Measurements from ENCODE around the gene ZNF511.

The ZNF511 gene

GRCh38 chr10:133275684-133276092 is 33.0 kb upstream of the ZNF511 start:
- DNase-seq, result no peak

GRCh38 chr10:133276100-133276434 is 32.6 kb upstream of the ZNF511 start:
- DNase-seq, result no peak

DNA sequence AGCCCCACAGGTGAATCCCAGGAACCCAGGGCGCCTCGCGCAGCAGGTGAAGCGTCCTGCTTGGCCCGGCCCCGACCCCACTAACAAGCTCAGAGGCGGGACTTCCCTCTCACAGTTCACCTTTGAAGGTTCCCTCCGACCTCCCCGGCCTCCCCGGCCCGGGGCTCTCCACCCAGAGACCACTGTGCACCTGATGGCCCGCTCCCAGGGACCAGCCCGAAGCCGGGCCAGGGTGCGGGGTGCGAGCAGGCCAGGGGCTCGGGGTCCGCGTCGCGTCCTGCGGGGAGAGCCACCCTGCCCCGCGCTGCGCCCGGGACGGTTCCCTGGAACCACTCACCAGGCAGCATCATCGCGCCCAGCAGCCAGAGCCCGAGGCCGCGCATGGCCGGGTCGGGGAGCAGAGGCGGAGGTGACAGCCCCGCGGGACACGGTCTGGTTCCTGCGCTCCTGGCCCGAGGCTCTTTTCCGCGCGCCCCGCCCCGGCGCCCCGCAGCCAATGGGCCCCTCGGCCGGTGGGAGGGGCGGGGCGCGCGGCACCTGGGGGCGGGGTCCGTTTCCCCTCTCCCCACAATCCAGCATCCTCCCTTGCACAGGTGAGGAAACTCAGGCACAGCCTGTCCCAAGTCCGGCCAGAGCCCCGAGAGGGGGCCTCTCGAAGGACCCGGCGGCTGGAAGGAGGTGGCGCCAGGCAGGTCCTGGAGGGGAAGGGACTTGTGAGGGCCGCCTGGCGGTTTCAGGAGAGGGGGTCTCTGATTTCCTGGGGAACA is 32.1 kb upstream of the ZNF511 start, which contains the start of gene ADAM8:
ADAM8 (minus strand) TSS at position 434 of the 767 bp plus-strand sequence; CDS start at position 383, 51 bp downstream.
- no peak for DNase-seq

DNA sequence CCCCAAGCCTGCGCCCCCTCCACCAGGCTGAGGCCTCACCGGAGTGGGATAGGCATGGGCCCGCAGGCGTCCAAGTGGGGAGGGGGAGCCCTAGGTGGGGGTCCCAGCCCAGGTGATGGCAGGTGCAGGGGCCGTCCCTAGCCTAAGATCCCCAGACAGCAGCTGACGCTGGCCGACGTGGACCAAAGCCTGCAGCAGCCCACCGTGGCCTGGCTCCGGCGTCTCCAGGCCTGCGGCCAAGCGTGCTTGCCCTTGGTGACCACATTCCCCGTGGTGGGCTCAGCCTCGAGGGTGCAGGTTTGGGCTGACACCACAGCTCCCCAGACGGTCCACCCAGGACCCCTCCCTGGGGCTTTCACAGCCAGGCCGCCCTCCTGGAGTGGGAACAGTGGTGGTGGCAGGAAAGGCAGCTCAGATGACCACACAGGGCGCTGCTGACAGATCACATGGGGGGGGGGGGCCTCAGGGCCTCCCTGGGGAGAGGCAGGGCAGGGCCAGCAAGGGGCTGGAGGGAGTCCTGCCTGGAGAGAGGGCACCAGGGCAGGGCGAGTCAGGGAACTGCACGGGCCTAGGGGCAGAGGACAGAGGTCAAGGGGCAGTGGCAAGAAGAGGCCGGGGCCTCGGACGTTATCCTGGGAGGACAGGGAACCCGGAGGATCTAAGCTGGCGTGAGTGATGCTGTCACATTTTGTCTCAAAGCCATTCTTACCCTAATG is 31.3 kb upstream of the ZNF511 start:
- no peak for DNase-seq

DNA sequence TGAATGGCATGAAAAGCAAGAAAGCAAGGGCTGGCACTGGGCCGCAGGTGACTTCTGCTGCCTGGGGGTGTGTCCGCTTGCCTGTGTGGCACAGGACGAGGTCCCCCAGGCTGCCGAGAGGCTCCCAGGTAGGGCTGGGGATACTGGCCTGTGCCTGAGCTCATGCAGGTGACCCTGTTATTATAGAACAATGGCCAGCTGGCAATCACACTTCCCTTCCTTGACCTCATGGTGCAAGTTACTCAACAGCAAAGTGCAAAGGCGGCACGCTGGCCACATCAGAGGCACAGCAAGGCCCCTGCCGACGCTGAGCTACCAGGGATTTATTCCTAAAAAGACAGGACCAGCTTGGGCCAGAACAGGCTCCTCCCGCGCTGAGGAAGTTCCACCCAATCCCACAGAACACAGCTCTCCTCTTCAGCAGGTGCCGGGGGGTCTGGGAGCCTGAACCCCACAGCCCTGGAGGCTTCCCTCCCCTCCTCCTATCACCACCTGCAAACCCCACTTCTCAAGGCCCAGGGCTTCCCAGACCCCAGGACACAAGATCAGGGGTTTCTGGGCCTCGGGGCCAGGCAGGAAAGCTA is 30.6 kb upstream of the ZNF511 start:
- DNase-seq, result no peak

GRCh38 chr10:133278577-133279265 is 30.0 kb upstream of the ZNF511 start:
- DNase-seq, result no peak

DNA sequence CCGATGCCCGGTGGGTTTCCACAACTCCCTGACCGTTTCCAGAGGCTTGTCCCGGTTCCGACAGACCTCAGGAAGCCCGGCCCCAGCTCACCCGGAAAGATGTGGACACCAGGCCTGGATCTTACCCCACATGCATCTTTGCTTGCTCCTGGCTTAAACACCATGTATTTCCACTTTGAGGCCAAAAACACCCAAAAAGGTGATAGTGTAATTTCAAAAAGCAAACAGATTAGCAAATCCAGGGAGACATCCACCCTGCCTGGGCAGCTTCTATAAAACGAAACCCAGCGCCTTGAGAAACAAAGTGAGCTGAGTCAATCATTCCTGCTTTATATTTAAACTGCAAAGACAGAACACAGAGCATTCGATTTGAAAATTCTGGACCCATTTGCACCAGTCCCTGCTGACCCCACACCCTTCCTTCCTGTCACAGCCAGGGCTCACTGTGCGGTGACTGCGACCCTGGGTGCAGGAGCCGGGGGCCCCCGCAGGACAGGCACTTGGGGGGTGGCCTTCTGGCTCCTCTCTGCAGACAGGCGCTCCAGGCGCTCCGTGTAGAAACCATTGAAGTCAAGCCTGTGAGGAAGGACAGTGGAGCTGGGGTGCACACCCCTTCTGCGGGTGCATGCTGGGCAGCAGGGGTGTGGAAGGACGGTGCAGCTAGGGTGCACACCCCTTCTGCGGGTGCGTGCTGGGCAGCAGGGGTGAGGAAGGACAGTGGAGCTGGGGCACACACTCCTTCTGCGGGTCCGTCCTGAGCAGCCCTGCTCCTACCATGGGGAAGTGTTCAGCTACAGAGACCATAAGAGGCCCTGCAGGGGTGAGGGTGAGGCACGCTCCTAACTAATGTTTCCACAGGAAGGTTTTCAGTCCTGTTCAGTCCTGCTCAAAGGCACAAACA is 29.1 kb upstream of the ZNF511 start:
- no peak for DNase-seq

DNA sequence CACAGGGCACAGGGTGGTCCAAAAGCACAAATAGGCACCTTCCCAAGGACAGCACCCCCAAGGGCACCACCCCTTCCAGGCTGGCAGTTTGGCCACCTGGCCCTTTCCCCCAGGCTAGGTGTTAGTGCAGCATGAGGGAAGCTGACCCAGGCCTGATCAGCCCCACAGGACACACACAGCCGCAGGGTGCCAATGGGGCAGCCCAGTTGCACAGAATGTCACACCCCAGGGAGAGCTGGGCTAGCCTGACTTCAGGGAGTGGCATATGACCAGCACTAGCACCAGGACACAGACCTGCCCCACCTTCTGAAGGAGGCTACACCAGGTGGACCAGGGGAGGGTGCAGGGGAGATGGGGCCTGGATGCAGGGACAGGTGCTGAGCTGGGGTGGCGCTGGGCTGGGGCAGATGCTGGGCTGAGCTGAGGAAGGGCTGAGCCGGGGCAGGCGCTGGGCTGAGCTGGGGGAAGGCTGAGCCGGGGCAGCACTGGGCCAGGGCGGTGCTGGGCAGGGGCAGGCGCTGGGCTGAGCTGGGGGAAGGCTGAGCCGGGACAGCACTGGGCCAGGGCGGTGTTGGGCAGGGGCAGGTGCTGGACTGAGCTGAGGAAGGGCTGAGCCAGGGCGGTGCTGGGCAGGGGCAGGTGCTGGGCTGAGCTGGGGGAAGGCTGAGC is 28.2 kb upstream of the ZNF511 start:
- DNase-seq, result no peak

DNA sequence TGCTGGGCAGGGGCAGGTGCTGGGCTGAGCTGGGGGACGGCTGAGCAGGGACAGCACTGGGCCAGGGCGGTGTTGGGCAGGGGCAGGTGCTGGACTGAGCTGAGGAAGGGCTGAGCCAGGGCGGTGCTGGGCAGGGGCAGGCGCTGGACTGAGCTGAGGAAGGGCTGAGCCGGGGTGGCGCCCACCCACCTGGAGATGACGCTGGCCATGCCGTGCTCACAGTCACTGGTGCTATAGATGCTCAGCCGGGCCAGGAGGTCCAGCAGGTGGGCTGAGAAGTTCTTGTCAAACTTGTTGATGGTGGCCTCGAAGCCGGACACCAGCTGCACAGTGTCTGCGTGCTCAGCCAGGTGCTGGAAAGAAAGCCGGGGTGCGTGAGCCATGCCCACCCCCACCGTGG is 27.6 kb upstream of the ZNF511 start:
- no peak for DNase-seq

DNA sequence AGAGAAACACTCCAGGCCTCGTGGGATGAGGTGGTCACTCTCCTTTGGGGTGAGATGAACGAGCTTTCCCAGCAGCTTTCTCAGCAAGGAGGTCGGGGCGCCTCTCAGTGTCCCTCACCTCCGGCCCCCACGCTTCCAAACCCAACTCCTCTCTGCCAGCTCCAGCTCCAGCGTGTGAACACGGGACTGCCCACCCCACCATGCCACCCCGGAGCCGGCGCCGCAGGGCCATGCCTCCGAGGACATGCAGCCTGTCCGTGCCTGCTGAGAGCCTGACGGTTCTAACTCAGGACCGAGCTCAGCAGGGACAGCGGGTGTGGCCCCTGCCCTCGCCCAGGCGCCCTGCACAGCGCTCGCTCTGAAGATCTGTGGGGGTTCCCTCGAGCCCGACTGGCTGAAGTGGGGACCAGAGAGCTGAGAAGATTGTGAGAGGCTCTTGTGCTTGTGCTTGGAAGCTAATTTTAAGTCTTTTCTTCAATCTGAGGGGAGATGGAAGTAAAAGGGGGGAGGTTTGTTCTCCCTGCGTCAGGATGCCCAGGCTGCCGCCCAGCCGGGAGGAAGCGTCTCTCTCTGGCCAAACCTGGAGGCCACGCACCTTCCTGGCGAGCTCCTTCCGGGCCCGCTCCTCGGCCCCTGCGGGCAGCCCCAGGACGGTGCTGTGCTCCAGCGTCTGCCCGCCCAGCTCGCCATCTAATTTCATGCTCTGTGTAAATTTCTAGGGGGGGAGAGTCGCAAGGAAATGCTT is 26.9 kb upstream of the ZNF511 start:
- no peak for DNase-seq

DNA sequence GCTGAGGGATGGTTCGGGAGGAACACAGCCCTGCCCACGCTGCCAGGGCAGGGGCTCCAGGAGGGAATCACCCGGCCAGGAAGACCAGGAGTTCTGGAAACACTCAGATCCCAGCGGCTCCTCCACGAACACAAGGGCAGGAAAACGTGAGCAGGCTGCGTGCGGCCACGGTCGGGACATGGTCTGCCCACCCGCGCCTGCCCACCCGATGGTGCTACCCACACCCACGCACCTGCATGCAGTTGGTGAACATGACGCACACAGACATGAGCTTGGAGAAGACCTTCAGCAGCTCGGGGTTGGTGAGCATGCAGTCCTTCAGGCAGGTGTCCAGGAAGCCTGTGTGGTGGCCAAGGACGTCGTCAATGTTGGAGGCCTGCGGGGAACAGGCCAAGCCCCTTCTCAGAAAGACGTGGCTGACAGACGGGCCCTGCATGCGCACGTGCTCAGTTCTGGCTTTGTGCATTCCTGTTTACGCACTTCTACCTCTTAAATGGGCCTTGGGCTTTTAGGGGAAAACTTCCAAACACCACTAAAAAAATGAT is 25.8 kb upstream of the ZNF511 start:
- DNase-seq, result no peak

DNA sequence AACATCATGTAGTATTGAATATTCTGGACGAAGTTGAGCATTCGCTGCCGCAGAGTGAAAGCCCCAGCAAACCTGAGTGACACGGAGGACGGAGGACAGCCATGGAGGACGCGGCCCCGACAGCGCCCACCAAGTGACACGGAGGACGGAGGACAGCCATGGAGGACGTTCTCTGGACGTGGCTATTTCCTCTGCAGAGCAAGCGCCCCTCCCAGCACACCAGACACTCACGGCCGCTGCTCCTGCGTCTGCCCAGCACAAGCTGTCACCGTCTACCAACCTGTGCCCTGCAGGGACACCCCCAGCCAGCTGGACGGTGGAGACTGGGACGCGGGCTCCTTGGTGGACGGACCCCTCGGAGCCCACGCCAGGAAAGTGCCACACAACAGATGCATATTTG is 24.8 kb upstream of the ZNF511 start:
- no peak for DNase-seq

- DNase-seq, result no peak
These were observed 23.5 kb upstream of the ZNF511 start for GRCh38 chr10:133285217-133285616.

DNA sequence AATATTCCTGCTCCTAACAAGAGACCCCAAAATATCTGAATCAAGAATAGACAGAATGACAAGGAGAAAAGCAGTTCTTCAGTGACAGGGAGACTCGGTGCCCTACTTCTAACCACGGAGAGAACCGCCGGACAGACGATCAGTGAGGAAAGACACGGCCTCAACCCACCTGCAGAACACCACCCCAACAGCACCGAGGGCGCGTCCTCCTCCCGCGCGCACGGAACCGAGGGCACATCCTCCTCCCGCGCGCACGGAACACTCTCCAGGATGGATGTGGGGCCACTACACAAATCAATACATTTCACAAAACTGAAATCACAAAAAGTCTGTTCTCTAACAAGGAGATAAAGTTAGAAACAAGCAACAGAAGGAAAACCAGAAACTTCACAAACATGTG is 22.3 kb upstream of the ZNF511 start:
- DNase-seq, result no peak

DNA sequence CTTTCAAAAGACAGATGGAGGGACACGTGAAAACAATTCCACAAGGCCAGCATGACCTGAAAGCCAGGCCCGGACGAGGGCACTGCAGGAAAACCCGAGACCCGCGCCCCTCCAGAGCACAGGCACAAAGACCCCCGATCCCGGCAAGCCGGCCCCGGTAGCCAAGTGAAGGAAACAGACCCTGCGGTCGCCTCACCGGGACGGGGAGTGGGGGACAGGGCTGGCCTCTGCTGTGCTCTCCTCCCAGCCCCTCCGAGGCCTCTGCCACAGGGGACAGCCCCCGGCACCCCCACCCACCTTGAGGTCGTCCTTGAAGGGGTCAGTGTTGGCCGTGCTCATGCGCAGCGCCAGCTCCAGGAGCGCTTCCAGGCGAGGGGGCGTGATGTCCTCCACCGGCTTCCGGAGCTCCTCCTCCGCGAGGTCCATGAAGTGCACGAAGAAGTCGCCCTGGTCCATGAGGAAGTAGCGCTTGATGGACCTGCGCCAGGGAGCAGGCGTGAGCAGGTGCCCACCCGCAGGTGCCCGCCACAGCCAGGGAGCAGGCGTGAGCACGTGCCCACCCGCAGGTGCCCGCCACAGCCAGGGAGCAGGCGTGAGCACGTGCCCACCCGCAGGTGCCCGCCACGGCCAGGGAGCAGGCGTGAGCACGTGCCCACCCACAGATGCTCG is 20.7 kb upstream of the ZNF511 start:
- DNase-seq, result no peak

DNA sequence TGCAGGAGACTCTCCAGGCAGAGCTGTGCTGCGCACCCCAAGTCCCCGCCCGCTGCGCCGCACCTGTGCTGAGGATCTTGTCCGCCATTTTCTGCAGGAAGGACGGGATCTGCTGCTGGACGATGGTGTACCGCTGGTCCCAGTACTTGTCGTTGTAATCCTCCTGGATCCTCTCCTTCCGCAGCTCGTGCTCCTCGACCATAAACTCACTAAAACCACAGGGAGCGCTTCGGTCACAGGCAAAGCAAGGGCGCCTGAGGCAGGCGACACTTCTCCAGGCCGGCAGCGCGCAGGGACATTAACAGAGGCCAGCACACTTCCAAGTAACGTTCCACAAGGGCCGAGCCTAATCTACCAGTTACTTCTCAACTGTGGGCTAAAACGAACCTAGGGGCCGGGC is 19.0 kb upstream of the ZNF511 start:
- no peak for DNase-seq

DNA sequence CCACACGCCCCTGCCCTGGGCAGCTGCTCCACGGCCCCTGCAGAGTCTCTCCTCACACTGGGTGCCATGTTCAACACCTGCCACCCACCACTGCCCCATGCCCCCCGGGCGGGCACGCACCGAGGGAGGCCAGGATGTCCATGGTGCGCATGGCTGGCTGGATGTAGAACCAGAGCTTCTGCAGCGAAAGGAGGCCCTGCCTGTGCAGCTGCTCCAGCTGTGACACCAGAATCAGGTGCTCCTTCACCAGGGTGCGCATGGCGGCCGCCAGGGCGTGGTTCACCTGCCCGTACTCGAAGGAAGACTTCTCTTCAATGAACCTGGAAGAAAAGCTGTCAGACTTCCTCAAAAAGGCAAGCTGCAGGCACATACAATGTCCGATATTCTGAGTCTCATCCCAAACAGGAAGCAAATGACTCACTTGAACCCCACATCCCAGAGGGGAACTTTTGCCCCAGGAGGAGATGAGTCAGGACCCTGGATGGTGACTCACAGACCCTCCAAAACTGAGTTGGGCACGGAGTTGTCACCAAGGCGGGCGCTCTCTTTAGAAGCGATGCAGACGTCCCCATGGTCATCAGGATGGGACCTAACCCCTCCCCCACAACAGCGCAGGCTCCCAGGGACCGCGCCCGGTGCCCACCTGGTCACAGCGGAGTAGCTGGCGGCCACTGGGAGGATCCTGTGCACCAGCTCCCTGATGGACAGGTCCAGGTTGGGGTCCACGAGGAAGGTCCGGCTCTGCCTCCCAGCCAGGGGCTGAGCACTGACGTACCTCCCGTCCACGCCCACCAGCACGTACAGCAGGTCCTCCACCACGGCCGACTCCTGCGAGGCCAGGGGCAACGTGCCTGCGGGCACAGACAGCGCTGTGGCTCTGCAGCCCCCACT is 15.6 kb upstream of the ZNF511 start:
- DNase-seq, result no peak

DNA sequence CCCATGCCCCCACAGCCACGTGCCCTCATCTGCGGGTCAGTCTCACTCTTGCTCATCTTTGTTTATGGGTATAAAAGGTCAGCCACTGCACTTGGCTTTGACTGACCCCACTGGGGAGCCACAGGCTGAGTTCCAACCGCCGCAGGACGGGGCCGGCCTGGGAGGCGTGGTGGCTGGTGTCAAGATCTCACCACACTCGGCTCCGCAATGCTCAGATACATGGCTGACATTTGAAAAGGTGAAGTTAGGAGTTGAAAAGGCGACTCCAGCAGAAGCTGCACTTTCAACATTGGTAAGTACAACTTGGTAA is 14.9 kb upstream of the ZNF511 start:
- DNase-seq, result no peak

DNA sequence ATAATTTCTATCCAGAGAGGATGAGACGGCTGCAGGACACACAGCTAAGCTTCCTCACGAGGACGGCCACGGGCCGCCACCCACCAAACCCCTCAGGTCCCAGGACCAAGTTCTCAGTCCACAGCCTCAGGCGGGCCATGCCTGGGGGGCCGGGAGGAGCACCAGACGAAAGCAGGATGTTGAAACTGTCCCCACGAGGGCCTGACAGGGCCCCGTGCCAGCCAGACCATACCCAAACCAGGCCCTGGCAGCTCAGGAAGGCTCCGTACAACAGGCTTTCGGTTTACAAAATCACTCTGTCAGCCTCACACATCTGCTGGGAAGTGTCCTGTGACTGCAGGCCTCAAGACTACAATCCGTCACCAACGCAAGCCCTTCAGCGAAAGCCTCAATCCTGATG is 14.5 kb upstream of the ZNF511 start:
- DNase-seq, result no peak

Measured in DMS79 (cell line).